Upper lobe of right lung (tissue), 1 donor: ENCODE measurements around the gene CEP19. TPM values are rescaled to one million over a fixed set of nuclear protein-coding genes. Genes with fewer than 3 reads are reported as not detected.

Experiments
- ATAC-seq: fragments of 200-7000 bp; cut with Tn5 transposase; one replicate; pipeline ENCODE4 v1.9.1; 2020; ENCODE audit warnings: mild to moderate bottlenecking, moderate library complexity
- DNase-seq: peaks from one replicate; pipeline ENCODE4 v3.0.0-alpha.2; 2020
- H3K27ac ChIP-seq: fragments of 200-600 bp; one replicate; pipeline ENCODE4 v1.8.0; 2022
- H3K27me3 ChIP-seq: fragments of 200-600 bp; one replicate; pipeline ENCODE4 v1.8.0; 2022; ENCODE audit warnings: mild to moderate bottlenecking
- H3K36me3 ChIP-seq: fragments of 200-600 bp; one replicate; pipeline ENCODE4 v1.8.0; 2022
- H3K4me1 ChIP-seq: fragments of 200-600 bp; one replicate; pipeline ENCODE4 v1.8.0; 2022
- H3K4me3 ChIP-seq: fragments of 200-600 bp; one replicate; pipeline ENCODE4 v1.8.0; 2022; ENCODE audit warnings: mild to moderate bottlenecking
- H3K9me3 ChIP-seq: fragments of 200-600 bp; one replicate; pipeline ENCODE4 v1.8.0; 2022
- intact Hi-C: fragments of 100-400 bp; cut with DNase I; formaldehyde crosslinking; loops from one replicate; pipeline ENCODE4 v1.11.0; 2022
- total RNA-seq: library from RNA; stranded (reverse); fragmentation: NEBNext Ultra II Directional; extraction: Animal tissue kit (Norgen Biotek cat#: 25700); gene quantifications from one replicate; pipeline ENCODE4 v1.2.1, GENCODE V29; 2021
- TF ChIP-seq, protein P1 (sequence below): fragments of 200-600 bp; IDR thresholded peaks from one replicate; pipeline ENCODE4 v1.8.0; 2022; ENCODE audit warnings: antibody characterized with exemption
- donor health status: DM: no; HTN: yes; CAD: no; lungs with severe emphysema.

CEP19 gene
- total RNA-seq, 1 donor from 2014 or later, result 1.6 TPM

DNA sequence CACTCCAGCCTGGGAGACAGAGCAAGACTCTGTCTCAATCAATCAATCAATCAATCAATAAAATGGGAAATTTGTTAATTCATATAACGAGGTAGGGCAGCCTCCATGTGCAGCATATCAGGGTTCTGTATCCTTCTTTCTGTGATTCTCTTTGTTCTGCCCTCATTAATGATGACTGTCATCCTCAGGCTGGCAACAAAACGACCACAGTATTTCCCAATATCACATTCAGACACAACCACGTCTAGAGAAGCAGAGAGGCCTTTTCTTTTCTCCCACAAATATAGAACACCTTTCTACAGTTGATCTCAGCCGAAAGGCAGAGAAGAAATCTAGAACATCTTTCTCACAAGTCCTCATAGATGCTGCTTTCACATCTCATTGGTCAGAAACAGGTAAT is 11.2 kb downstream of the CEP19 start:
- TF ChIP-seq, protein P1, sequence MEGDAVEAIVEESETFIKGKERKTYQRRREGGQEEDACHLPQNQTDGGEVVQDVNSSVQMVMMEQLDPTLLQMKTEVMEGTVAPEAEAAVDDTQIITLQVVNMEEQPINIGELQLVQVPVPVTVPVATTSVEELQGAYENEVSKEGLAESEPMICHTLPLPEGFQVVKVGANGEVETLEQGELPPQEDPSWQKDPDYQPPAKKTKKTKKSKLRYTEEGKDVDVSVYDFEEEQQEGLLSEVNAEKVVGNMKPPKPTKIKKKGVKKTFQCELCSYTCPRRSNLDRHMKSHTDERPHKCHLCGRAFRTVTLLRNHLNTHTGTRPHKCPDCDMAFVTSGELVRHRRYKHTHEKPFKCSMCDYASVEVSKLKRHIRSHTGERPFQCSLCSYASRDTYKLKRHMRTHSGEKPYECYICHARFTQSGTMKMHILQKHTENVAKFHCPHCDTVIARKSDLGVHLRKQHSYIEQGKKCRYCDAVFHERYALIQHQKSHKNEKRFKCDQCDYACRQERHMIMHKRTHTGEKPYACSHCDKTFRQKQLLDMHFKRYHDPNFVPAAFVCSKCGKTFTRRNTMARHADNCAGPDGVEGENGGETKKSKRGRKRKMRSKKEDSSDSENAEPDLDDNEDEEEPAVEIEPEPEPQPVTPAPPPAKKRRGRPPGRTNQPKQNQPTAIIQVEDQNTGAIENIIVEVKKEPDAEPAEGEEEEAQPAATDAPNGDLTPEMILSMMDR, result no peak
- no peaks in the 10 kb centered on the region for H3K36me3 ChIP-seq
- H3K9me3 ChIP-seq, result no peaks in the 10 kb centered on the region
- no peaks in the 10 kb centered on the region for H3K27me3 ChIP-seq
- H3K4me1 ChIP-seq, result no peaks in the 10 kb centered on the region
- no peak overlapping the region for H3K4me3 ChIP-seq
- no peak for ATAC-seq
- DNase-seq, result no peak
- intact Hi-C loops, result no loop called here
- H3K27ac ChIP-seq, result no peak overlapping the region

DNA sequence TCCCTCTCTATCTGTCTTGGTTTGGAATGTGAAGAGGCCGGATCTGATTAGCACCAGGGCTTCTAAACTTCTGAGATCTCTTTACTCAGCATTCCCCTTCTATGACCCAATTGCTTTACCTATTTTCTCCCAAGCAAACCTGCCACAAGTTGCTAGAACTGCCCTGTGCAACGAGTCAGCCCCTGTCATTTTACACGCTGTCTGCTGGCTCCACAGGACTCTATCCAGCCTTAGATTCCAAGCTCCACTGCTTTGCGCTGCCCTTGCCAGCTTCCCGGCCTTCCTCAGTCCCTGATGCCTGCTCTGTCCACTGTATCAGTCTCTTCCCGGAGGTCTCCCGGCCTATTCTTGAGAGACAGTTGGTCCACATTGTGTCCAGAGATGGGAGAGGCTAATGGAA is 12.3 kb downstream of the CEP19 start:
- Histone ChIP-seq H3K36me3 (no peaks in the 10 kb centered on the region), H3K27me3 (no peaks in the 10 kb centered on the region), H3K4me3 (no peak overlapping the region), H3K9me3 (no peaks in the 10 kb centered on the region), H3K27ac (no peak overlapping the region), H3K4me1 (no peaks in the 10 kb centered on the region)
- intact Hi-C loops, result no loop called here
- no peak for DNase-seq
- no peak for ATAC-seq
- TF ChIP-seq, protein P1, result no peak

DNA sequence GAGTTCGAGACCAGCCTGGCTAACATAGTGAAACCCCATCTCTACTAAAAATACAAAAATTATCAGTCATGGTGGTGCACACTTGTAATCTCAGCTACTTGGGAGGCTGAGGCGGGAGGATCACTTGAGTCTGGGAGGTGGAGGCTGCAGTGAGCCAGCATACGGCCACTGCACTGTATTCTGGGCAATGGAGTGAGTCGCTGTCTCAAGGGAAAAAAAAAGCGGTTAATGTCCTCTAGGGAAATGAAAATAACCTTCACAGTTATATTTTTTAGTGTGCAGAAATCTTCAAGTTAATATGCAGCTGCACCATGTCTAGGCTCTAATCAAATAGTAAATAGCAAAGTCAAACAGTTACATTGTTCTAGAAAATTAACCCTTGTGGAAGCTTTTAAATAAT is 14.8 kb downstream of the CEP19 start:
- Histone ChIP-seq H3K4me1 (no peaks in the 10 kb centered on the region), H3K27me3 (no peaks in the 10 kb centered on the region), H3K36me3 (no peaks in the 10 kb centered on the region), H3K9me3 (no peaks in the 10 kb centered on the region), H3K4me3 (no peak overlapping the region), H3K27ac (no peak overlapping the region)
- TF ChIP-seq, protein P1, result no peak
- intact Hi-C loops, result no loop called here
- no peak for DNase-seq
- ATAC-seq, result no peak

DNA sequence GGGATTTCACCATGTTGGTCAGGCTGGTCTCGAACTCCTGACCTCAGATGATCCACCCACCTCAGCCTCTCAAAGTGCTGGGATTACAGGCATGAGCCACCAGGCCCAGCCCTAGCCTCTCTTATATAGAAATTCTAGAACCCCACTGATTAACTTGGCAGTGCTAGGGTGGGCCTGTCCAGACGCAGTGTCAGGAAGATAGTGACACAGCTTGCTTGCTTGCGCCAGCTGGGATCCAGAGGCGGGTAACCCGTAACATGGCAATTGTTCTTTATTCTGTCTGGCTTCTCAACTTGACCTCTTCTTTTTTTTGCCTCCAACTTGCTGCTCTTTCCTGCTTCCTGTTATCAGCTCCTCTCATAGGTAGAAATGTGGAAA is 16.2 kb downstream of the CEP19 start:
- Histone ChIP-seq H3K9me3 (no peaks in the 10 kb centered on the region), H3K4me3 (no peak overlapping the region), H3K4me1 (no peaks in the 10 kb centered on the region), H3K27ac (no peak overlapping the region), H3K27me3 (no peaks in the 10 kb centered on the region), H3K36me3 (no peaks in the 10 kb centered on the region)
- TF ChIP-seq, protein P1, result no peak
- intact Hi-C loops, result no loop called here
- ATAC-seq (no peak), DNase-seq (no peak)

DNA sequence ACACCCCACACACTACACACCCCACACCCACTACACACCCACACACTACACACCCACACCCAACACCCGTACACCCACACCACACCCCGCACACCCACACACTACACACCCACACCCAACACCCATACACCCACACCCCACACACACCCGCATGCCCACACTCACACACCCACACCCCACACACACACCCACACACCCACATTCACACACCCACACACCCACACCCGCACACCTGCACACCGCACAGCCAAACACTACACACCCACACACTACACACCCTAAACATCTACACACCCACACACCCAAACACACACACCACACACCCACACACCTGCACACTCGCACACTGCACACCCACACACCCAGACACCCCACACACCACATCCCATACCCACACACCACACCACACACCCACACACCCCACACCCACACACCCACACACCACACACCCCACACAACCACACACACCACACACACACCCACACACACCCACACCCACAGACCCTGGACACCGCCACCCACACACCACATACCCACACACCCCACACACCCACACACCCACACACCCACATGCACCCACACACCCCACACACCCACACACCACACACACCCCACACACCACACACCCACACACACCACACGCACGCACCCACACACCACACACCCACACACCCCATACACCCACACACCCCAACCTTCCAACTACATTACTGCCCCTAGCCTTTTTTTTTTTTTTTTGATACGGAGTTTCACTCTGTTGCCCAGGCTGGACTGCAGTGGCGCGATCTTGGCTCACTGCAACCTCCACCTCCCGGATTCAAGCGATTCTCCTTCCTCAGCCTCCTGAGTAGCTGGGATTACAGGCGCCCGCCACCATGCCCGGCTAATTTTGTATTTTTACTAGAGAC is 16.9 kb downstream of the CEP19 start:
- TF ChIP-seq, protein P1, result no peak
- H3K9me3 ChIP-seq, result no peaks in the 10 kb centered on the region
- peak; percentile 55 for ATAC-seq
- DNase-seq, result no peak
- no peaks in the 10 kb centered on the region for H3K4me1 ChIP-seq
- H3K4me3 ChIP-seq, result no peak overlapping the region
- H3K27me3 ChIP-seq, result no peaks in the 10 kb centered on the region
- H3K27ac ChIP-seq, result no peak overlapping the region
- intact Hi-C loops, result no loop called here
- H3K36me3 ChIP-seq, result no peaks in the 10 kb centered on the region
